Endothelial cell of umbilical vein (primary cell): ENCODE results near the gene CAMTA1. TPM values are rescaled to one million over a fixed set of nuclear protein-coding genes. Genes with fewer than 3 reads are reported as not detected.

ENCODE experiments used
- BruUV-seq: library from RNA; stranded (reverse); fragments of 400-500 nt; replicated peaks from 2 replicates; lab custom pipeline; 2021; lab: Mats Ljungman, UMichigan
- CTCF ChIA-PET: fragments of 300-600, 350-600 bp; sonication (Branson Sonifier 250); formaldehyde crosslinking; loops from one replicate; lab custom pipeline; 2021; ENCODE audit warnings: antibody characterized with exemption, inconsistent platforms; lab: Charles Lee
- POLR2A ChIA-PET: fragments of 300-600, 350-600 bp; sonication (Branson Sonifier 250); formaldehyde crosslinking; loops from one replicate; lab custom pipeline; 2021; ENCODE audit warnings: antibody characterized with exemption, inconsistent platforms; lab: Charles Lee
- DNase-seq: peaks from one replicate; pipeline ENCODE4 v3.0.0-alpha.2; 2011; ENCODE audit warnings: low read depth, low spot score
- FAIRE-seq: peaks from 2 replicates; lab custom pipeline; 2011; peaks lifted over from hg19 to GRCh38; lab: Jason Lieb, UNC
- H2AFZ ChIP-seq: 2 replicates; pipeline ENCODE4 v1.6.0; 2012; ENCODE audit warnings: low read depth, low read length, control low read depth, inconsistent platforms
- H3K27ac ChIP-seq: 2 replicates; pipeline ENCODE4 v1.5.1; 2011; ENCODE audit warnings: low read depth, mild to moderate bottlenecking, control low read depth, low read length, moderate library complexity; ENCODE audit not compliant: insufficient read depth
- H3K27me3 ChIP-seq, 2 experiments: 2 replicates each; pipeline versions ENCODE4 v1.6.0 to v1.6.1; 2011; ENCODE audit warnings: low read length in 2 of 2, mixed read lengths in 1 of 2; ENCODE audit not compliant: control insufficient read depth in 2 of 2, insufficient read depth in 2 of 2
- H3K36me3 ChIP-seq, 2 experiments: 2 replicates in 1 of 2; 3 replicates in 1 of 2; pipeline ENCODE4 v1.5.1; 2011; ENCODE audit warnings: low read length in 2 of 2, mild to moderate bottlenecking in 1 of 2, moderate library complexity in 1 of 2; ENCODE audit not compliant: control insufficient read depth in 2 of 2, insufficient read depth in 2 of 2; ENCODE audit errors: extremely low read depth in 1 of 2
- H3K4me1 ChIP-seq: 3 replicates; pipeline ENCODE4 v1.5.1; 2011; ENCODE audit warnings: mild to moderate bottlenecking, low read length; ENCODE audit not compliant: control insufficient read depth, insufficient read depth; ENCODE audit errors: extremely low read depth
- H3K4me2 ChIP-seq: 2 replicates; pipeline ENCODE4 v1.6.1; 2011; ENCODE audit warnings: low read length, control low read depth, mixed read lengths; ENCODE audit not compliant: insufficient read depth
- H3K4me3 ChIP-seq, 3 experiments: fragments of 200-600 bp in 1 of 3; sonication (generic), shearing (Covaris generic) in 1 of 3; replicated peaks in 1 of 3; 2 replicates each; pipeline ENCODE4 v1.5.1; 2011 to 2016; ENCODE audit warnings: control low read depth in 3 of 3, low read length in 3 of 3, mild to moderate bottlenecking in 2 of 3, inconsistent platforms in 1 of 3, low read depth in 1 of 3, moderate library complexity in 1 of 3; ENCODE audit not compliant: insufficient read depth in 1 of 3
- H3K79me2 ChIP-seq: 2 replicates; pipeline ENCODE4 v1.6.0; 2012; ENCODE audit warnings: low read length, inconsistent platforms; ENCODE audit not compliant: control insufficient read depth, insufficient read depth
- H3K9ac ChIP-seq: replicated peaks from 2 replicates; pipeline ENCODE3; 2011; ENCODE audit warnings: low read length, control low read depth; ENCODE audit not compliant: insufficient read depth; ENCODE audit errors: extremely low read depth
- H3K9me1 ChIP-seq: replicated peaks from 3 replicates; pipeline ENCODE4 v1.6.0; 2011; ENCODE audit warnings: mild to moderate bottlenecking, low read length; ENCODE audit not compliant: control insufficient read depth, insufficient read depth; ENCODE audit errors: extremely low read depth
- H3K9me3 ChIP-seq: replicated peaks from 2 replicates; pipeline ENCODE4 v1.5.1; 2012; ENCODE audit warnings: low read length, inconsistent platforms; ENCODE audit not compliant: control insufficient read depth, insufficient read depth
- H4K20me1 ChIP-seq: replicated peaks from 2 replicates; pipeline ENCODE3; 2011; ENCODE audit warnings: mild to moderate bottlenecking, low read length; ENCODE audit not compliant: control insufficient read depth, insufficient read depth; ENCODE audit errors: extremely low read depth
- CTCF ChIP-seq, 2 donors: IDR thresholded peaks; 1 replicate in 1 of 2; 2 replicates in 1 of 2; pipeline ENCODE4 v1.5.1; 2011; ENCODE audit warnings: low read length in 2 of 2, mild to moderate bottlenecking in 2 of 2, moderate library complexity in 2 of 2, control low read depth in 1 of 2, inconsistent platforms in 1 of 2, low read depth in 1 of 2; ENCODE audit not compliant: insufficient read depth in 1 of 2; ENCODE audit errors: extremely low read depth in 1 of 2
- JUN ChIP-seq: IDR thresholded peaks from 2 replicates; pipeline ENCODE4 v1.6.1; 2011; ENCODE audit warnings: borderline replicate concordance, low read depth; ENCODE audit not compliant: insufficient read length, insufficient read depth
- dilution Hi-C: fragments of 300-500 bp; cut with MboI; formaldehyde crosslinking; loops from one replicate; pipeline ENCODE4 v1.15.0; 2019; ENCODE audit warnings: low sequenced_read_pairs; ENCODE audit not compliant: extremely low pct_ligation_motif_present
- intact Hi-C: fragments of 100-400 bp; cut with micrococcal nuclease; formaldehyde crosslinking; loops from one replicate; pipeline ENCODE4 v1.10.0; 2022
- polyA plus RNA-seq, 4 experiments: library from polyadenylated mRNA; depleted of rRNA in 3 of 4; stranded (reverse) in 3 of 4; unstranded in 1 of 4; fragments of >200 nt; gene quantifications; 2 replicates each; pipeline versions ENCODE4 v1.2.1 to v1.2.3, GENCODE V29; 2011 to 2012; ENCODE audit warnings: missing spikeins in 1 of 4
- total RNA-seq: library from RNA; stranded (reverse); gene quantifications from 2 replicates; pipeline ENCODE4 v1.2.3, GENCODE V29; 2021

Gene CAMTA1
- total and polyA plus RNA-seq, 2 donors (not counting 3 experiments of a cell fraction or from before 2014, with no cell fraction given), result 50.8 to 92.7 TPM

GRCh38 chr1:7474143-7474490 is 688.9 kb downstream of the CAMTA1 start:
- POLR2A ChIA-PET, result no interaction called here
- no TSS peak for BruUV-seq
- CTCF ChIA-PET, result no interaction called here

More at GRCh38 chr1:7474143-7474490, 688.9 kb downstream of the CAMTA1 start:
- FAIRE-seq (no peak), DNase-seq (no peak)
- dilution Hi-C loops, result no loop called here
- Histone ChIP-seq H3K4me1 (peaks cover 14% of the 10 kb centered on the region), H3K4me3 (no peak overlapping the region), H3K9me1 (no peaks in the 10 kb centered on the region), H3K9ac (no peak overlapping the region), H3K36me3 (no peaks in the 10 kb centered on the region), H2AFZ (no peak overlapping the region), H3K27me3 (no peaks in the 10 kb centered on the region), H3K27ac (no peak overlapping the region), H4K20me1 (no peaks in the 10 kb centered on the region), H3K9me3 (no peaks in the 10 kb centered on the region), H3K4me2 (no peak overlapping the region), H3K79me2 (no peaks in the 10 kb centered on the region)
- intact Hi-C loops, result no loop called here
- no peak for TF ChIP-seq JUN
- no peak for TF ChIP-seq CTCF (IDR thresholded peaks at IDR 0.05; ENCODE audit: extremely low read depth in 1 of 2, insufficient read depth in 1 of 2, low read depth in 1 of 2, low read length in 2 of 2)
